ENCODE results near the gene C9orf153. TPM values are rescaled to one million over a fixed set of nuclear protein-coding genes. Genes with fewer than 3 reads are reported as not detected.

C9orf153 gene
- total RNA-seq, 1 experiment from 2014 or later, result 0.17 TPM

DNA sequence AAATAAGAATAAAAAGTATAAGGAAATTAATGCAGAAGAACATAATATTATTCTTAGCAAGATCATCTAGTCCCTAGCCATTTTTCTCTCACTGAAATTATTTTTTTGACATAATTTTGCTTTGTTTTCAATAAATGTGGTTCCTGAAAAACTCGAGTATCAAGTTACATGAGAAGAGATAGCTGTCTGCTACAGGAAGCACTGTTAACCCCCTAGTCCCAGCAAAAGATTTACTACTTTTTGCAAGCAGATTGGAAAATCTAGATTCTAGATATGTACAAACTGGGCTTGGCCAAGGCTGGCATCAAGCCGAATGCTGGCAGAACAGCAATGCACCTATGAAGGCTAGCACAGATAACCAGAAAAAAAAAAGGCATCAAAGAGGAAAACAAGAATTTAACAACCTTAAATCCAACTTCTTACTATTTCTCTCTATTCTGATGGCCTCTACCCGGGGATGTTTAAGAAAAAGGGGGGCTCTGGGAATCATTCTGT, 44.8 kb upstream of the C9orf153 start:
- no peak overlapping the region for H2AFZ ChIP-seq (ENCODE audit: low read length)
- peaks cover 21 to 23% of the 10 kb centered on the region in 2 experiments for H3K4me1 Mint-ChIP-seq
- H3K18ac ChIP-seq (ENCODE audit: insufficient read length, low read depth, low read length), result no peak overlapping the region
- H3K4me2 ChIP-seq (ENCODE audit: insufficient read depth, insufficient read length, low read length), result no peak overlapping the region
- DNase-seq, result no peak
- no peak overlapping the region for H3K9ac ChIP-seq (ENCODE audit: extremely low read depth, insufficient read length, low read length)
- no peaks in the 10 kb centered on the region for H3K9me3 ChIP-seq (ENCODE audit: control insufficient read depth, low read depth, low read length)
- no peak overlapping the region for H4K91ac ChIP-seq (ENCODE audit: insufficient read length, low read depth, low read length)
- 0 out of 5 replicates have a peak overlapping the region, but pooled peaks of 1 of the 2 experiments have one; percentile 34 for H3K4me3 Mint-ChIP-seq
- no peak overlapping the region for H4K5ac ChIP-seq (ENCODE audit: insufficient read length, low read depth, low read length)
- no peaks in the 10 kb centered on the region for H4K20me1 ChIP-seq (ENCODE audit: control insufficient read depth, insufficient read depth, insufficient read length)
- H3K36me3 Mint-ChIP-seq (ENCODE audit: insufficient read depth in 1 of 3, low read depth in 3 of 3), result peaks cover 18 to 62% (median 50%) of the 10 kb centered on the region in 3 experiments
- no CpG with 5 or more reads among the region's 3 CpGs for WGBS (ENCODE audit: extremely low coverage, insufficient read length, low lambda C conversion rate)
- H2AK5ac ChIP-seq (ENCODE audit: insufficient read length, low read length), result no peak overlapping the region
- no peaks in the 10 kb centered on the region for H3K9me3 Mint-ChIP-seq
- no peak overlapping the region for H3T11ph ChIP-seq (ENCODE audit: low read length)
- peak overlapping the region; percentile 41 to 95 (median 80); a peak in 4 of 7 replicates for H3K27ac Mint-ChIP-seq
- no peaks in the 10 kb centered on the region for H3K79me2 ChIP-seq (ENCODE audit: insufficient read depth, low read length)
- H3K4me1 ChIP-seq (ENCODE audit: insufficient read depth, low read length), result no peaks in the 10 kb centered on the region; the same call in 1 of the 2 replicates
- H3K23ac ChIP-seq (ENCODE audit: insufficient read length, low read depth, low read length), result no peak overlapping the region
- H2BK120ac ChIP-seq (ENCODE audit: low read depth, low read length, poor library complexity, severe bottlenecking), result no peak overlapping the region
- H3K14ac ChIP-seq (ENCODE audit: insufficient read depth, low read length), result no peak overlapping the region
- no peak overlapping the region for H4K8ac ChIP-seq (replicated peaks; ENCODE audit: insufficient read length, low read depth, low read length)
- H3K27me3 ChIP-seq (ENCODE audit: insufficient read depth, low read length), result no peaks in the 10 kb centered on the region
- H2BK20ac ChIP-seq (ENCODE audit: low read depth, low read length, poor library complexity, severe bottlenecking), result no peak overlapping the region
- H3K27ac ChIP-seq (ENCODE audit: insufficient read length, low read depth, low read length), result no peak overlapping the region
- no peak overlapping the region for H2BK12ac ChIP-seq (ENCODE audit: insufficient read length, low read depth, low read length)
- H3K79me1 ChIP-seq (ENCODE audit: insufficient read depth, low read depth, low read length, poor library complexity, severe bottlenecking), result no peaks in the 10 kb centered on the region
- no peak overlapping the region for H3K56ac ChIP-seq (ENCODE audit: insufficient read length, low read depth, low read length)
- no peak overlapping the region for H2BK5ac ChIP-seq (ENCODE audit: insufficient read length, low read length)
- no peak overlapping the region for H2BK15ac ChIP-seq (ENCODE audit: low read depth, low read length)
- TF ChIP-seq CTCF (conservative IDR thresholded peaks at IDR 0.05), result no peak
- no peaks in the 10 kb centered on the region for H3K23me2 ChIP-seq (ENCODE audit: insufficient read length, low read depth, low read length, poor library complexity, severe bottlenecking)
- H3K27me3 Mint-ChIP-seq (ENCODE audit: low read depth), result no peaks in the 10 kb centered on the region
- no peak overlapping the region for H3K4ac ChIP-seq (ENCODE audit: low read depth, low read length)

Data from H9 (cell line).